Activated naive CD4-positive, alpha-beta T cell treated with Interleukin-2 at 50 U/mL for 16 hours (primary cell): ENCODE results near the gene DNAJC5.
A peak's percentile ranks its signal among the peaks of the same experiment; 100 is the strongest.

ENCODE experiments used
- DNase-seq: peaks from one replicate; pipeline ENCODE4 v3.0.0-alpha.2; 2020

DNAJC5 gene

GRCh38 chr20:63885264-63886053 lies 9.5 kb upstream of the DNAJC5 start:
- no peak for DNase-seq

GRCh38 chr20:63886054-63886419 lies 8.9 kb upstream of the DNAJC5 start:
- no peak for DNase-seq

- no peak for DNase-seq
Observed at GRCh38 chr20:63886921-63887320, 8.0 kb upstream of the DNAJC5 start.

DNA sequence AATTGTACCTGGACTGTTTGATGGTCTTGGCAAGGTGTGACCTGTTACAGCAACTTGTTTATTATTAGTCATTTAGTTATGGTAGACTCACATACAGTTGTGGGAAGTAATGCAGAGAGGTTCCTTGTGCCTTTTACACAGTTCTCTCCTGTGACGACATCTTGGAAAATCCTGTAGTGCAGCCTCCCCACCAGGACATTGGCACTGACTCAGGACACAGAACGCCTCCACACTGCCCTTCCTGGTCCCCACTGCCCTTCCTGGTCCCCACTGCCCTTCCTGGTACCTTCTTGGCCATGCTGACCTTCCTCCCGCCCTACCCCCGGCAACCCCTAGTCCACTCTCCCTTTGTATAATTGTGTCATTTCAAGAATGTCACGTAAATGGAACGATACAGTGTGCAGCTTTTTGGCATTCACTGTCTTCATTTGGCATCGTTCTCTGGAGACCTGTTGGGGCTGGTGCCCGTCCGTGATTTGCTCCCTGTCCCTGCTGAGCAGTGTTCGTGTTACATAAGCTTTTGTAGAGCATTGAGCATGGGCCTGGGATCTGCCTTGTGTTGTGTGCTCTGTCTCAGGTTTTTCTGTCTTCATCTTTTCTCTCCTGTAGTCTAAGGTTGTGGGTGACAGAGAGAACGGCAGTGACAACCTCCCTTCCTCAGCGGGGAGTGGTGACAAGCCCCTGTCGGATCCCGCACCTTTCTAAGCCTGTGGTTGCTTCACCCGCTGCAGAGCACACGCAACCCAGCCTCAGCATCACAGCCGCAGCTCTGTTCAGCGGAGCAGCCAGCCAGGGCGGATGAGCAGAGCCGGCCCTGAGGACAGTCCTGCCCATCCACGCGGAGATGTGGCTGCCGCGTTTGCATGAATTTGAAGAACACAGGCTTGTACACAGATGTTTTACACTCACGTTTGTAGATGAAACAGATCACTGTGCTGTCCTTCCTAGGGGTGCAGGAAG lies 5.4 kb upstream of the DNAJC5 start:
- no peak for DNase-seq

DNA sequence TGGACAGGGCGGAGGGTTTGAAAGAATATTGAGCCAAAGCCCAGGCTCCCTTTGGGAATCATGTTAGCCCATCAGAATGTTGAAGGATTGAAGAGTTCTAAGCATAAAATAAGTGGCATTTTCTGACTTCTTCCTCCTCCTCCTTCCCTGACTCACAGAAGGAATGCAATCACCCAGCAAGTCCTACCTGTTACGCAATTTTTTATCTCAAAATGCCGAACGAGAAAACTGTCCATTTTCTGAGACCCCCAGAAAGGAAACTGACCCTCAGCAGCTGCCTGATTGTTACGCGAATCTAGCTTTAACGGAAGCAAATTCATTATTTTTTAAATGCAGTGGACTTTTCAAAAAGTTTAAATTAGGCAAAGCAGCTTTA lies 4.7 kb upstream of the DNAJC5 start:
- DNase-seq = no peak

GRCh38 chr20:63890616-63891015 lies 4.3 kb upstream of the DNAJC5 start:
- no peak for DNase-seq

- DNase-seq = no peak
Observed at GRCh38 chr20:63891061-63892002, 3.6 kb upstream of the DNAJC5 start.

DNA sequence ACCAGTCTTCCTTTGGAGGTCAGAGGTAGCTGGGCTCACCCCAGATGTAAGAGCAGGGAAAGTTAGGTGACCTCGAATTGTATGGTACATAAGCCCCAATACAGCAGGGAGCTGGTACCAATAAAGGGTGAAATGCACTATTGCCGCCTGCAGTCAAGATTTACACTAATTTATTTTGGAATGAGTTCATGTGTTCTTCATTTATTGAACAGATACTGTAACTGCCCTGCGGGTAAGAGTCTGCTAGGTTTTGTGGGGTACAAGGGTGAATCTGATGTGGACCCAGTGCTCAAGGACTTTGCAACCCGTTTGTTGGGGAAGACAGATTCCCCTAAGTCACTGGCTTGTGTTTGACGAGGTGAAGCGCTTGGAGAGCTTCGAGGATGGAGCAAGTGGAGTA lies 2.5 kb upstream of the DNAJC5 start:
- DNase-seq = no peak

DNA sequence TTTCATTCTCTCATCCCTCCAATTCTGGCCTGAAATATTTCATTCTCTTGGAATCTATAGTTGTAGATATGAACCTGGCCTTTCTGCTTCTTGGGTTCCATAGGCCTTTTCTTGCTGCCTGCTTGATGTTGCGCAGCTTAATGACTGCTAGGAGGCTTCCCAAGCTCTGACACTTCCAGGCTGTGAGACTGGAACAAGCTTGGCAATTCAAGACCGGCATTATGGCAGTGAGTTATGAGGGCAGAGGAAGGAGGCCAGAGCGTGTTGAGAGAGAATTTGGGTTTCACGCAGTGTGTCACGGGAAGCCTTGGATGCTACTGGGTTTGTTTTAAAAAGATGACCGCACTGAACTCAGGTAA lies 948 bp upstream of the DNAJC5 start:
- DNase-seq = no peak

DNA sequence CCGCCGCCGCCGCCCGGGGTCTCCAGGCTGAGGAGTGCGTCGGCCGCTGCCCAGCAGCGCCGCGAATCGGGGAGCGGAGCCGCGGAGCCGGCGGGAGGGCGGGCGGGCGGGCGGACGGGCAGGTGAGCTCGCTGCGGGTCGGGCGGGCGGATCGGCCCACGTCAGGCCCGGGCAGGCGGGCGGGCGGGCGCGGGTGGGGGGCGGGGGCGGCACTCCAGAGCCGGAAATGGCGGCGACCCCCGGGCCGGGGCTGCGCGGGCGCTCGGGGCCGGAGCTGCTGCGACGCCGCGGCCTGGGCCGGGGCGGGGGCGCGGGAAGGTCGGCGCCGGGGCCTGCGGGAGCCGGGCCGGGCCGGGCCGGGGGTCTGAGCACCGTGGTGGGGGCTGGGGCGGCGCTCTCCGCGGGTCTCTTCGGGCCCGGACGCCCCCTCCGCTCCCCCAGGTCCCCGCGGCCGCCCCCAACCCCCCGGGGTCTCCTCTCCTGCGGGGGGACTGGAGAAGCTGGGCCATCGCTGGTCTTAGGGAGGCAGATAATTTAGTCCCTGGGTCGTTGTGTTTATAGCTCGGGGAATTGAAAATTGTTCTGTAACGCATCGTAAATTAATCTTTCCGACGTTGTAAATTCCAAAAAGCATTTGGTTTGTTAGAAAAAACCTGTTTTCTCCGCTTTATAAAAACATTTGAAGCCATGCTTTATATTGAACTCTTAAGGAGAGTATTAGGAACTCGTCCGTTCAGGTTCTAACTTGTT lies 451 bp downstream of the DNAJC5 start:
- DNase-seq = no peak

DNA sequence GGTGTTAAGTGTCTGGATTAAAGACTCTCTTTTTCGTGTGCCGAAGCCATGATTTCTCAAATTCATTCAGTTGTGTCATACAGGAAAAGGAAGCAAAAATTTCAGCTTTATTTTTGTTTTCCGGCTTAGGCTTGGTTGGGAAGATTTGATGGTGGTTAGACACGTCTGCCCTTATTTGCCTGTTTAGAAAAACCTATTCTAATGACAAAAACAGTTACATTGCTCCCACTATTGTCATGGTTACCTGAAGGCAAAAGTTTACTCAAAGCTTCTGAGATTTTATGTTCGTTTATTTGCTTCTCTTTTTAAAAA lies 982 bp downstream of the DNAJC5 start:
- no peak for DNase-seq

DNA sequence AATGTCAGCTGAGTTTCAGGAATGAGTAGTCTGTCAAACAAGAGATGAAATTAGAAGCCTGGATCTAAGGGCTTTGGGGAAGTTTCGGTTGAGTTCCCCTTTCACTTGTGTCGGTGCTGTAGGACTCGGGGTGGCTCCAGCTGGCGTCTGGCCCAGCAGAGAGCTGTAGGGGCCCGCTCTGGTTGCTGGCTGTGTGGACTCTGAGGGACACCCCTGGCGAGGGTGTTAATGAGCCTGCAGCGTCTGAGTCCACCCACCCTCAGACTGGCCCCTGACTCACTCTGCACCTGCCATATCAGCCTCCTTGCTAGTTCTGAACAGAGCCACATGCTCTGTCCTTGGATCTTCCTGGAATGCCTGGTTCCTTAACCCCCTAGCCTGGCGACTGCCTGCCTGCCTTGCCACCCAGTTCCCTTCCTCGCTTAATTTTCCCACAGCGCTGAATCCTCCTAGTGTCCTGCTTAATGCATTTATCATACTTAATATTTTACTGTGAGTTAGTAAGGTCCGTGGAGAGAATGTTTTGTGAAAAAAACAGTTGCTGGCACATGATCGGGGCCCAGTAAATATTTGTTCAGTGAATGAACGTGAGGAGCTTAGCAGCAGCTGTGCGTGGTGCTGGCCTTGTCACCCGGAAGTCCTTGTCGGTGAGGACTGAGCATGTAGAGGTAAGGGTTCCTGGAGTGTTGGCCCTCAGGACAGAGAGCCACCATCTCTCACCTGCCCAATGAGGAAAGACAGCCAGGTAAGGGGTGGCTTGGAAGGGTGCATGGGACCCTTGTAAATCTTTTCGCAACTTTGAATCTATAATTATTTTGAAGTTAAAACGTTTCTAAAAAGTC lies 1.6 kb downstream of the DNAJC5 start:
- DNase-seq = peak; percentile 41

DNA sequence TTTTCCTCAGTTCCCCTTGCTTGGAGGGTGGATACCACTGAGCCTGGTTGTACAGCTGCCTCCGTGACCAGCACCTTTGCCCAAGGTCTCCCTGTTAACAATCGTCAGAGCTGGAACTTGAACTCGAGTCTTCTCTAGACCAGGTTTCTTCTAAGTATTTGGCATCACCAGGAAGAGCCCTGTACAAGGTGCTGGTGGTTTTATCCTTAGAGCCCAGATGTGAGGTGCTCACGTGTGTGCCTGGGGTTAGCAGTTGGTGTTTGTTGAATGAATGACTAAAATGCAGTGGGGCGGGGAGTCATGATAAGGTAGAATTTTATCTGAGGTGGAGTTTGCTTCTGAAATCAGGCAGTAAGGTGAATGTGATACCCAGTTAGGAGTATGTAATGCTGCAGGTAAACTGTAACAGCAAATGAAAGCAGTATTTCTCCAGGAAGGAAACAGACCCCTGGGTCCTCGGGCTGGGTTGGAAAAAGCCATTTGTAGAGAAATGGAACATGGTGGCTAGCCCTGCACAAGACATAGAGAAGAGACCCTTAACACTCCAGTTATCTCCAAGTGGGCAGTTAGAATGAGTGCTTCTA lies 3.1 kb downstream of the DNAJC5 start:
- DNase-seq = no peak

DNA sequence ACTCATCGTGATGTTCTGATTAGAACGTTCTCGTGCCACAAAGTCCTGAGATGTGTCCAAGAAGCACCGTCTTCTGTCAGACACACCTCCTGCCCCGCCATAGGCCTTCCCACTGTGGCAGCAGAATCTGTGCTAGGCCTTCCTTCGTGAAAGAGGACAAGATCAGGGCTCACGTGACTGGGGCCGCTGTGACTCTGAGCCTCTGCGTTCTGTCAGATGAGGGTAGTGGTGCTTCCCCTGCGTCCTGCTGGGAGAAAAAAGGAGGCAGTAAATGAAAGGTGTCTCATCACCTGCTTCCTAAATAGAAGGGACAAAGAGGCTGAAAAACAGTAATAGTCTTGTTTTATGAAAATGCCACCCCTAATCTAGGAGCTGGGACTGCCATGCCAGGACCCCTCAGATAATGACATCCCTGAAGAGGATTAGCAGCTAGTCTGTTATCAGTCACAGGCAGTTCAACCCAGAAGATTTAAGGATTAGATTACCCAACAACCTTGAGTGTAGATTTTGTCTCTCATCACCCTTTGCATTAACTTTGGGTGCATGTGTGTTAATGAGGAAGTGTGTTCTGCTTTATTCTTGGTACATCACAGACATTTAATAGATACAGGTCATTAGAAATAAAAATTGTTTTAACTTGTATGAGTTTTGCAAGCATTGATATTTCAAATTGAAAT lies 4.1 kb downstream of the DNAJC5 start:
- peak; percentile 16 for DNase-seq

- DNase-seq = no peak
Observed at GRCh38 chr20:63900413-63900812, 5.5 kb downstream of the DNAJC5 start.

GRCh38 chr20:63903796-63904561 lies 9.1 kb downstream of the DNAJC5 start:
- no peak for DNase-seq

- no peak for DNase-seq
Observed at GRCh38 chr20:63908008-63908682, 13.2 kb downstream of the DNAJC5 start.

- no peak for DNase-seq
Observed at GRCh38 chr20:63911176-63911575, 16.2 kb downstream of the DNAJC5 start.

DNA sequence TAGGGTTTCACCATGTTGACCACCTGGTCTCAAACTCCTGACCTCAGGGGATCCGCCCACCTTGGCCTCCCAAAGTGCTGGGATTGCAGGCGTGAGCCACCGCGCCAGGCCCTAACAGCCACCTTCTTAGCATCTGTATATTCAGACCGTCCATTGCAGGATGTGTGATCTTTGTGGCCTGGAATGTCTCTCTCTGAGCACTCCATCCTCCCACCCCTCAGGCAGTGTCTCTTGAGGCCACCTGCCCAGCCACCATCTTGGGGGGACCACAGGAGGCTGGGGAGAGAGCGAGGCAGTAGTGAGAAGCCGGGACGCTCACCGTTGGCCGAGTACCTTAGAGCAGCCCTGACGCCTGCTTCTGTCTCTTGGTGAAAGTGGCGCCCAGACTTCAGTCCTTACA lies 18.8 kb downstream of the DNAJC5 start:
- DNase-seq = no peak
